Stimulated activated CD8-positive, alpha-beta memory T cell treated with anti-CD3 and anti-CD28 coated beads, Interleukin-12 subunit alpha, Interleukin-12 subunit beta, amount 100 ng/mL, for 24 hours (primary cell): ENCODE measurements around the gene MARCKSL1.
"Not testable (repeated sequence)": the region's sequence is repeated elsewhere in the genome, so short reads cannot be mapped to it uniquely, and the experiment has no call there.

Source experiments
- DNase-seq: peaks from one replicate; pipeline ENCODE4 v3.0.0-alpha.2; 2020; ENCODE audit errors: extremely low read depth

MARCKSL1 gene

DNA sequence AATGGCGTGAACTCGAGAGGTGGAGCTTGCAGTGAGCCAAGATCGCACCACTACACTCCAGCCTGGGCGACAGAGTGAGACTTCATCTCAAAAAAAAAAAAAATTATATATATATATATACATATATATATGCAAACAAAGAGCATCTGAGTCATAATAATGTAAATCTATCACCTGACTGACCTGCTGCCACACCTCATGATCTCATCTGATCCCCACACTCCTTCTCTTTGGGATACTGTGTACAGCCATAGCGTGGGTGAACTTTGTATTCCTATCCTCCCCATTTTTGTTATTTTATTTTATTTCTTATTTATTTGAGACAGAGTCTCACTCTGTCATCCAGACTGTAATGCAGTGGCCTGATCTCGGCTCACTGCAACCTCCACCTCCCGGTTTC, 46.8 kb downstream of the MARCKSL1 start:
- DNase-seq = no peak

- DNase-seq = no peak
Observed at GRCh38 chr1:32286763-32287162, 49.3 kb downstream of the MARCKSL1 start.

DNA sequence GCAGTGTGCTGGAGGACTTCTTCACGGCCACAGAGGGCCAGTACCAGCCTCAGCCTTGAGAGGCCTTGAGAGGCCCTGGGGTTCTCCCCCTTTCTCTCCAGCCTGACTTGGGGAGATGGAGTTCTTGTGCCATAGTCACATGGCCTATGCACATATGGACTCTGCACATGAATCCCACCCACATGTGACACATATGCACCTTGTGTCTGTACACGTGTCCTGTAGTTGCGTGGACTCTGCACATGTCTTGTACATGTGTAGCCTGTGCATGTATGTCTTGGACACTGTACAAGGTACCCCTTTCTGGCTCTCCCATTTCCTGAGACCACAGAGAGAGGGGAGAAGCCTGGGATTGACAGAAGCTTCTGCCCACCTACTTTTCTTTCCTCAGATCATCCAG, 50.4 kb downstream of the MARCKSL1 start:
- DNase-seq = no peak

DNA sequence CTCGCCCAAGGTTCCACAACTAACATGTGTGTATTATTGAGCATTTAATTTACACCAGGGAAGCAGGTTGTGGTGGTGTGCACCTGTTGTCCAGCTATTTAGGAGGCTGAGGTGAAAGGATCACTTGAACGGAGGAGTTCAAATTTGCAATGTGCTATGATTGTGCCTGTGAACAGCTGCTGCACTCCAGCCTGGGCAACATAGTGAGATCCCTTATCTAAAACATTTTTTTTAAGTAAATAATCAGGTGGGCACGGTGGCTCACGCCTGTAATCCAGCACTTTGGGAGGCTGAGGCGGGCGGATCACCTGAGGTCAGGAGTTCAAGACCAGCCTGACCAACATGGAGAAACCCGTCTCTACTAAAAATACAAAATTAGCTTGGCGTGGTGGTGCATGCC, 51.3 kb downstream of the MARCKSL1 start:
- not testable (repeated sequence) for DNase-seq
